DND-41 (cell line): ENCODE results near the gene NEDD4L.

Experiments
- EZH2 ChIP-seq: IDR thresholded peaks from 3 replicates; pipeline ENCODE4 v1.6.1; 2012; ENCODE audit warnings: borderline replicate concordance, low read depth, mild to moderate bottlenecking, moderate library complexity, low read length, inconsistent platforms; ENCODE audit not compliant: severe bottlenecking
- TF ChIP-seq, protein P1 (sequence below): IDR thresholded peaks from 2 replicates; pipeline ENCODE4 v1.5.1; 2012; ENCODE audit warnings: borderline replicate concordance, low read length, moderate library complexity, mild to moderate bottlenecking; ENCODE audit not compliant: poor library complexity, severe bottlenecking; ENCODE audit errors: extremely low read depth

DNA sequence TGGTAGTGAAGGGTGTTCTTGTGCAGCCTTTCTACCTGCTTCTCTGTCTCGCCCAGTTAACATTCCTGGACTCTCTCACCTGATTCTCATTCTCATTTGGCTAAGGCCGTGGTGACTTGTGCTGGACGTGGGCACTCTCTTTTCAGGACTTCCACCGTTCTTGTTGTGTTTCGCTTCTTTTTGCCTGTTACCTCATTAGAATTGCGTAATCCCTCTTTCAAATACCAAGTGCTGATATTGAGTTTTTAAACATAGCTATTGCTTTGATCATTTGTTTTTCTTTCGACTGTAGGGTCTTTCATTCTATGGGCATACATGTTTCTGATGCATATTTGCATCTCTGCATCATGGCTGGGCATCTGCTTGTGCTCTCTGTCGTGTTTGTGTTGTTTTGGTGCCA lies 297.9 kb downstream of the NEDD4L start:
- TF ChIP-seq, protein P1, sequence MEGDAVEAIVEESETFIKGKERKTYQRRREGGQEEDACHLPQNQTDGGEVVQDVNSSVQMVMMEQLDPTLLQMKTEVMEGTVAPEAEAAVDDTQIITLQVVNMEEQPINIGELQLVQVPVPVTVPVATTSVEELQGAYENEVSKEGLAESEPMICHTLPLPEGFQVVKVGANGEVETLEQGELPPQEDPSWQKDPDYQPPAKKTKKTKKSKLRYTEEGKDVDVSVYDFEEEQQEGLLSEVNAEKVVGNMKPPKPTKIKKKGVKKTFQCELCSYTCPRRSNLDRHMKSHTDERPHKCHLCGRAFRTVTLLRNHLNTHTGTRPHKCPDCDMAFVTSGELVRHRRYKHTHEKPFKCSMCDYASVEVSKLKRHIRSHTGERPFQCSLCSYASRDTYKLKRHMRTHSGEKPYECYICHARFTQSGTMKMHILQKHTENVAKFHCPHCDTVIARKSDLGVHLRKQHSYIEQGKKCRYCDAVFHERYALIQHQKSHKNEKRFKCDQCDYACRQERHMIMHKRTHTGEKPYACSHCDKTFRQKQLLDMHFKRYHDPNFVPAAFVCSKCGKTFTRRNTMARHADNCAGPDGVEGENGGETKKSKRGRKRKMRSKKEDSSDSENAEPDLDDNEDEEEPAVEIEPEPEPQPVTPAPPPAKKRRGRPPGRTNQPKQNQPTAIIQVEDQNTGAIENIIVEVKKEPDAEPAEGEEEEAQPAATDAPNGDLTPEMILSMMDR = no peak
- TF ChIP-seq EZH2 = no peak
